ENCODE measurements around the gene SWT1.
"Not testable (repeated sequence)": the region's sequence is repeated elsewhere in the genome, so short reads cannot be mapped to it uniquely, and the experiment has no call there.

The SWT1 gene

GRCh38 chr1:185193756-185194155 is 36.8 kb downstream of the SWT1 start:
- DNase-seq (ENCODE audit: low read depth) = no peak

DNA sequence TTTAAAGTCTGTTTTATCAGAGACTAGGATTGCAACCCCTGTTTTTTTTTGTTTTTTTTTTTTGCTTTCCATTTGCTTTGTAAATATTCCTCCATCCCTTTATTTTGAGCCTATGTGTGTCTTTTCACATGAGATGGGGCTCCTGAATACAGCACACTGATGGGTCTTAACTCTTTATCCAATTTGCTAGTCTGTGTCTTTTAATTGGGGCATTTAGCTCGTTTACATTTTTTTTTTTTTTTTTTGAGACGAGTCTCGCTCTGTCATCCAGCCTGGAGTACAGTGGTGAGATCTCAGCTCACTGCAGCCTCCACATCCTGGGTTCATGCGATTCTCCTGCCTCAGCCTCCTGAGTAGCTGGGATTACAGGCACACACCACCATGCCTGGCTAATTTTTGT is 41.7 kb downstream of the SWT1 start:
- not testable (repeated sequence) for DNase-seq (ENCODE audit: low read depth)

GRCh38 chr1:185200889-185201288 is 43.9 kb downstream of the SWT1 start:
- DNase-seq (ENCODE audit: low read depth) = no peak

DNA sequence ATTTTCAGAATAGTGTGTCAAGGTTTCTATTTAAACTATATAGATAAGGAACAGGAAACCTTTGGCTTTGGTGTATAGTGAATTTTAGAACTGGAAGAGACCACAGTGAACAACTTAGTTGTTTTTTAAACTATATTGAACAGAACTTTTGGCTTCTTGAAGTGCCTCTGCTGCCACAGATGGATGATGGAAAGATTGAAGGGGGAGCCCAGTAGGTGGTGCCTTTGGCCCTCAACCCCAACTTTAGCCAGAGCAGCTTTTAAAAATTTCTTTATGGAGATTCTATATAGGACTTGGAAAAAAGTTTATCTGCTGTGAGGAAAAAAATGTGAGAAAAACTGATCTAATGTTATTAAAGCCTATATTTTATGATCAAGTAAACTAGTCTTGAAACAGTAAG is 50.2 kb downstream of the SWT1 start:
- DNase-seq (ENCODE audit: low read depth) = no peak

DNA sequence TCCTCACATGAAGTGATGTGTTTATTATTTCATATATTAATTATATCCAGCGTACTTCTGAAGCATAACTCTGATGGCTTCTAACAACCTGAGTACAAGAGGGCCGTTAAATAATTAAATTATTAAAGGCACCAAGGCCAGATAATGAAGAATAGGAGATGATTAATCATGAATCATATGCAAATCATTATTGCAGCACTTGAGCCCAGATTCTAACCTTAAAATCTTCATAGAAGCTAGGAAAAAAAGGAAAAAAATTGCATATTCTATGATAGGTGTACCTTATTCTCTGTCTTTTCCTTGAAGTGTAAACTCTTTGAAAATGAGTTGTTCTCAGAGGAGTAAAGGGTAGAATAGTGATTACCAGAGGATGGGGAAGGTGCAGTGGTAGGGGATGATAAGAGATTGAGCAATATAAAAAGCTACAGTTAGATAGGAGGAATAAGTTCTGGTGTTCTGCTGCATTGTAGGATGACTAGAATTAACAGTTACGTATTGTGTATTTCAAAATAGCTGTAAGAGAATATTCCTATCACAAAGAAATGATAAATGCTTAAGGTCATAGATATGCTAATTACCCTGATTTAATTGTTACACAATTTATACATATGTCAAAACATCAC is 51.1 kb downstream of the SWT1 start:
- DNase-seq (ENCODE audit: low read depth) = peak; percentile 4

DNA sequence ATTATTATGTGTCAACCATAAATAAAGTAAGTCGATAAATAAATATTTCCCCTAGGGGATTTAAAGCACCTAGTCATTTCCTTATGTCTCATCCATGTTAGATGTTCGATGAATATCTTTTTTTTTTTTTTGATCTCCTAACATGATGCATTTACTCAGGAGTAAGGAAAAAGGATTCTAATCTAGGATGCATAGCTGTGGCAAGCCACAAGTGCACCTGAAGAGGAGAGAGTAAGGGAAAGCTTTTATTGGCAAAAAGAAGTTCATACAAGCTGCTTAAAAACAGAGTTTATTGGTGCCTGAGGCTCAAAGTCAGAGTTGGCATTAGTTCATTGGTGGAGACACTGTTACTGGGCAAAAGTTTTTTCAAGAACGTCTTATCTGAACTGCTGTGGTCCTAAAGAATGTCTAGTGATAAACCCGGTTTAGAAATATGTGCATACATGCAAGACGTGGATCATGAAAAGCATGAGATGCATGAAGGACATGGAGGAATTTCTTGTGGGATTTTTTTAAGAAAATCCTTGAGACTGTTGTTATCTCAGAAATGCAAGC is 51.7 kb downstream of the SWT1 start:
- peak; percentile 0 for DNase-seq (ENCODE audit: low read depth)

GRCh38 chr1:185209357-185209756 is 52.4 kb downstream of the SWT1 start:
- not testable (repeated sequence) for DNase-seq (ENCODE audit: low read depth)

- peak; percentile 55 for DNase-seq (ENCODE audit: low read depth)
Measured at GRCh38 chr1:185213091-185213490, 56.1 kb downstream of the SWT1 start.

DNA sequence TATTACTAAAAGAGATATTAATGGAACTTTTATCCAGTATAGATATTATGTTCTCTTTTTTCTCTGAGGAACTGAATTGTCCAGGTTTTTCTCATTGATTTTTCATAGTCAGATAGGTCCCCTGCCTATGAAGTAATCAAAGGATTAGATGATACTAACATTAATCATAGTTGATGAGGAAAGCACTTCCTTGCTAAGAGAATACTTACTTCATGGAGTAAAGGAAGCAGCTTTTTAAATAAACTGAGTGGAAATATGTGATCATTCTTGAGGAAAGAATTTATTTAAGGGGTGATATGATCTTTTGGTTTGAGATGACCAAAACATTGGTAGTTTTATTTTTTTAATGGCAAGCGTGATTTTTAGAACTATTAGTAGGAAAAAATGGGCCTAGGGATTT is 58.9 kb downstream of the SWT1 start:
- peak; percentile 54 for DNase-seq (ENCODE audit: low read depth)

DNA sequence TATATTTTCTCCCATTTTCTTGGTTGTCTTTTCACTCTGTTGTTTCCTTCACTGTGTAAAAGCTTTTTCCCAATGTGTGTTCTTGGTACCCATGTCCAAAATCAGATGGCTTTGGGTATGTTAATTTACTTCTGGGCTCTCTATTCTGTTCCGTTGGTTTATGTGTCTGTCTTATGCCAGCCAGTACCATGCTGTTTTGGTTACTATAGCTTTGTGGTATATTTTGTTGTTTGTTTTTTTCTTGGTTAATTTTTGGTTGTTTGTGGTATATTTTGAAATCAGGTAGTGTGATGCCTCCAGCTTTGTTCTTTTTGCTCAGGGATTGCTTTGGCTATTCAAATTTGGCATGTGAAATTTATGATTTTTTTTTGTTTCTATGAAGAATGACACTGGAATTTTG is 67.2 kb downstream of the SWT1 start:
- no peak for DNase-seq (ENCODE audit: low read depth)

- no peak for DNase-seq (ENCODE audit: low read depth)
Measured at GRCh38 chr1:185227161-185227560, 70.2 kb downstream of the SWT1 start.

DNA sequence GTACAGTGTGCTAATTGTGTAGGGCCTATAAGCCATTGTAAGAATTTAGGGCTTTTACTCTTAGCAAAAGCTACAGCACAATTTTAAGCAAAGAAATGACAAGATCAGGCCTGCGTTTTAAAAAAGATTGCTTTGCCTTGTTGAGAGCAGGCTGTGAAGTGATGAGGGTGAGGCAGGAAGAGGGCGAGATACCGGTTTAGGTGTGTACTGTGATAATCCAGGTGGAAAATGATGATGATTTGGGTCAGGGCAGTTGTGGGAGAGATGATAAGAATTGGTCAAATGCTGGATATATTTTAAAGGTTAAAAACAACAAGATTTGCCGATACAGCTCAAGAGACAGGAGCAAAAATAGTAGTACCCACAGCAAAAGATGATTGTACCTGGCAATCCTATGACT is 72.0 kb downstream of the SWT1 start:
- no peak for DNase-seq (ENCODE audit: low read depth)

DNA sequence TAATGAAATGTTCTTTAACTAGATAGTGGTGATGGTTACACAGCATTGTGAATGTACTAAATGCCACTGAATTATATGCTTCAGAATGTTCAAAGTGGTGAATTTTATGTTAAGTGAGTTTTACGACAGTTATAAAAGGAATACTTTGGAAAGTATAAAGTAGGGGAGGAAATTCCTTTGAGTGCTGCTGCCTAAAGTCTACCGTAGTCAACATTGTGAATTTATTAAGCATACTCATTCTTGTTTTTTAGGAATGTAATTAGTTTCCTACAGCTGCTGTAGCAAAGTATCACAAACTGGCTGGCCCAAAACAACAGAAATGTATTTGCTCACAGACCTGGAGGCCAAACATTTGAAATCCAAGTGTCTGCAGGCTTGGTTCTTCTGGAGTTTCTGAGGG is 73.0 kb downstream of the SWT1 start:
- peak; percentile 67 for DNase-seq (ENCODE audit: low read depth)

- DNase-seq (ENCODE audit: low read depth) = no peak
Measured at GRCh38 chr1:185232874-185233273, 75.9 kb downstream of the SWT1 start.

DNA sequence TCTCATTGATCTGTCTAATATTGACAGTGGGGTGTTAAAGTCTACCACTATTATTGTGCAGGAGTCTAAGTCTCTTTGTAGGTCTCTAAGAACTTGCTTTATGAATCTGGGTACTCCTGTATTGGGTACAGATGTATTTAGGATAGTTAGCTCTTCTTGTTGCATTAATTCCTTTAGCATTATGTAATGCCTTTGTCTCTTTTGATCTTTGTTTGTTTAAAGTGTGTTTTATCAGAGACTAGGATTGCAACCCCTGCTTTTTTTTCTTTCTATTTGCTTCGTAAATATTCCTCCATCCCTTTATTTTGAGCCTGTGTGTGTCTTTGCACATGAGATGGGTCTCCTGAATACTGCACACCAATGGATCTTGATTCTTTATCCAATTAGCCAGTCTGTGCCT is 77.2 kb downstream of the SWT1 start:
- DNase-seq (ENCODE audit: low read depth) = not testable (repeated sequence)

GRCh38 chr1:185237176-185237575 is 80.2 kb downstream of the SWT1 start:
- not testable (repeated sequence) for DNase-seq (ENCODE audit: low read depth)

DNA sequence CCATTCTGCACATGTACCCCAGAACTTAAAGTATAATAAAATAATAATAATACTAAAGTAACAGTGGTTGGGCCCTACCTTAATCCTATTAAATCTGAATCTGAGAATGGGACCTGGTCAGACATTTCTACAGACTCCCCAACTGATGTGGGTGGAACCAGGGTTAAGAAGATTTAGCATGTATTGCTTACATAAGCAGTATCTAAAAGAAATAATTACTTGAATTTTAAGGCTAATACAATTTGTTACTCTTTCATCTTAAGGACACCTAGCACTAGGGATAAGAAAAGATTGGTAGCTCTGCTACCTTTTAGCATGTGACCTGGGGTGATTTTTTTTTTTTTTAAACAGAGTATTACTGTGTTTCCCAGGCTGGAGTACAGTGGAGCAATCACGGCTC is 80.7 kb downstream of the SWT1 start:
- no peak for DNase-seq (ENCODE audit: low read depth)

GRCh38 chr1:185238447-185238846 is 81.5 kb downstream of the SWT1 start:
- DNase-seq (ENCODE audit: low read depth) = peak; percentile 33

DNA sequence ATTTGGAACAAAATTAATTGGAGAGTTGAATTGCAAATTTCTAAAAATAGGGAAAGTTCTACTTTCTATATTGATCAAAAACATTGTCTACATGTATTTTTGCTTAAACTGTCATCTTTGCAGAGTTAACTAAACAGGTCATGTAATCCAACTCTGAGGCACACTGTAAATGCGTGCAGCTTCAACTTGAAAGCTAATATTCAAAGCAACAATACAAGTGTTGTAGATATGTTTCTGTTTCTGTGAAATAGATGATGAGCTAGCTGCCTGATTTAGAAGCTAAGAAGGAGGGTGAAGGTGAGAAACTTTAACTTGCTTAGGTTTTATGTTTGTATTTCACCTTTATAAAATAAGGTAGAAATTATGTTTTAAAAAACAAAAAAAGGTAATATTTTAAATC is 82.9 kb downstream of the SWT1 start:
- DNase-seq (ENCODE audit: low read depth) = no peak

GRCh38 chr1:185241127-185241526 is 84.2 kb downstream of the SWT1 start:
- no peak for DNase-seq (ENCODE audit: low read depth)

DNA sequence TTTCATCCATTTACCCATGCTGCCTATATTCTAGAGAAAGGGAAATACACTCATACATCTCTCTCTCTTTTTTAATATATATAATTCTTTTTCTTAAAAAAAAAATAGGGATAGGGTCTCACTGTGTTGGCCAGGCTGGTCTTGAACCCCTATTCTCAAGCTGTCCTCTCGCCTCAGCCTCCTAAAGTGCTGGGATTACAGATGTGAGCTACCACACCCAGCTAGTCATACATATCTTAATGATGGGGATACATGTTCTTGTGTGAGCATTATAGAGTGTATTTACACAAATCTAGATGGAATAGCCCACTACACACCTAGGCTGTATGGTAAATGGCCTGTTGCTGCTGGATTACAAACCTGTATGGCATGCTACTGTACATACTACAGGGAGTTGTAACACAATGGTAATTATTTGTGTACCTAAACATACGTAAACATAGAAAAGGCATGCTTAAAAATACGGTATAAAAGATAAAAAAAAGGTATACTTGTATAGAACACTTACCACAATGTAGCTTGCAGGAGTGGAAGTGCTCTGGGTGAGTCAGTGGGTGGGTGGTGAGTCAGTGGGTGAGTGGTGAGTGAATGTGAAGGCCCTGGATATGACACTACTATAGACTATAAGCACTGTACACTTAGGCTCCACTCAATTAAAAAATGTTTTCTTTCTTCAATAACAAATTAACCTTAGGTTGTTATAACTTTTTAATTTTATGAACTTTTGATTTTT is 87.2 kb downstream of the SWT1 start:
- DNase-seq (ENCODE audit: low read depth) = peak; percentile 83

DNA sequence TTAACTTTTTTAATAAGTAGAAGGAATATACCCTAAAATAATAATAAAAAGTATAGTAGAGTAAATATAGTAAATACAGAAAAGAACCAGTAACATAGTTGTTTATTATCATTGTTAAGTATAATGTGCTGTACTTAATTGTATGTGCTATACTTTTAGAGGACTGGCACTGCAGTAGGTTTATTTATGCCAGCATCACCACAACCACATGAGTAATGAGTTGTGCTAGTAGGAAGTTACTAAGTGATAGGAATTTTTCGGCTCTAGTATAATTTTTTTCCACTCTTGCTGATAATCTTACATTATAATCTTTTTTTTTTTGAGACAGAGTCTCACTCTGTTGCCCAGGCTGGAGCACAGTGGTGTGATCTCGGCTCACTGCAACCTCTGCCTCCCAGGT is 88.5 kb downstream of the SWT1 start:
- peak; percentile 42 for DNase-seq (ENCODE audit: low read depth)

DNA sequence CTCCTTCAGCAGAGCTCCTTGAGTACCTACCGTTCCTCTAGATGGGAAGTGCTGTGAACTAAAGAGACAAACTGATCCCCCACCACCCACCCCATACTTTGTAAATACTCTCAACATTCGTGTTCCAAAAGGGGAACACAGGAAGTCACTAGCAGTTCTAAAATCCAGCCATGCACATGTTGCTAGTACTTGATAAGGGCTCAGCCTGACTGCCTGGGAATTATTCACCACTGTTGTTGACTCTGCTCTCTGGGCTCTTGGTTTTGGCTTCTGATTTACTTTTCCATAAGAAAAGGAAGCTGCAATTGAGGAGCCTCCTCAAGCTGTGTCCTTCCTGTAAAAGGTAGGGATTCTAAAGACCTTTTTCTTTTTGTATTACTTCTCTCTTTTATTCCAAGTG is 92.6 kb downstream of the SWT1 start:
- no peak for DNase-seq (ENCODE audit: low read depth)

- no peak for DNase-seq (ENCODE audit: low read depth)
Measured at GRCh38 chr1:185250063-185250462, 93.1 kb downstream of the SWT1 start.
